AG10803 (cell line): ENCODE data around the gene ZKSCAN2.
A peak's percentile ranks its signal among the peaks of the same experiment; 100 is the strongest.

ENCODE experiments used
- DNase-seq: peaks from one replicate; pipeline ENCODE4 v3.0.0; 2010; ENCODE audit warnings: low read depth
- H3K4me3 ChIP-seq: 2 replicates; pipeline ENCODE4 v1.5.1; 2011; ENCODE audit warnings: mild to moderate bottlenecking, low read length, control low read depth
- CTCF ChIP-seq: conservative IDR thresholded peaks from 2 replicates; pipeline ENCODE4 v1.5.1; 2011; ENCODE audit warnings: mild to moderate bottlenecking, low read length, control low read depth, inconsistent platforms

Gene ZKSCAN2

DNA sequence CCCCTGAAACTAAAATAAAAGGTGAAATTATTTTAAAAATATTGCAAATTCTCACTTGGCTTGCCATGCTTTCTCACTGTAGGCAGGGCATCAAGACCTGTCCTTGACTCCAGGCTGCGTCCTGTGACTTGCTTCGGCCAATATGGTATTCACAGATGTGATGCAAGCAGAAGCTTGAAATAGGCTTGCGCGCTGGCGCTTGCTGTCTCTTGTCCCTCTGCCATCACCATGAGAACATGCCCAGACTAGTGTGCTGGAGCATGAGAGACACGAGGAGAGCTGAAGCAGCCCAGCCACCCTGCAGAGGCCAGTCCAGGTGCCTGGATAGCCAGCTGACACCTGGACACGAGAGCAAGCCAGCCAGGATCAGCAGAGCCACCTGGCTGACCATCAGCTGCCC lies 21.8 kb upstream of the ZKSCAN2 start:
- no peak for DNase-seq
- no peak for TF ChIP-seq CTCF
- no peak overlapping the region for H3K4me3 ChIP-seq

DNA sequence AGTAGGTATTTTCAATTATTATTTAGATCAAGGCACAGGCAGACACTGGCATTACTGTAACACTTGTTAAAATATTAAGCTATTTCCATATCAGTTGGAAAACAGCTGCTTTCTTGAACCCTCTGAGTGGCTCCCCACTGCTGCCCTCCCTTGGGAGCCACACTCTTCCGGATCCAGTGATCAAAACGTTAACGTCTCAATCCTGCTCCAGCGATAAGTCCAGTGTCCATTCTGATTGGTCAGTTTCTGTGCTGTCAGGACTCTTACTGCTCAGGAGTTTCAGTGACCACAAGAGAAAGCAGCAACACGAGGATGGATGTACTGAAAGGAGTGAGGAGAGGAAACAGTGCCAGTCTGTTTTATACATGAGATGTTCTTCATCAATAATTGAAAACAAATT lies 13.8 kb upstream of the ZKSCAN2 start:
- no peak for DNase-seq
- TF ChIP-seq CTCF, result no peak
- no peak overlapping the region for H3K4me3 ChIP-seq

DNA sequence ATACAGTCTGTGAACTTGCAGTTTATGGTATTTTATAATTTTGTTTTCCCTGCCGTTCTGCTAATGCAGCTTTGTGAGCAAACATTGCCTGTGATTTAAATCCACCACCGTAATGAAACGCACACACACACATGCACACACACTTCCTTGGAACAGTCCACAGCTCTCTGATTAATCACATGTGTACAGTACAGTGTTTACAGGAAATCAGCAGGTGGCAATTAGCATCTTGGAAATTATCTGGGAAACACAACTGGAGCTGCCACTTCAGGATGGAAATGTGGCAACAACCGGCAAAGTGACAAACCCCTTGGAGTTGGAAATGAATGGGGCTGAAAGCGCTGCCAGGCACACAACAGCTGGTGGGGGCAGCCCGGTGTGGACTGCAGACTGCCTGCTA lies 12.9 kb upstream of the ZKSCAN2 start:
- H3K4me3 ChIP-seq, result no peak overlapping the region
- DNase-seq, result peak; percentile 56
- TF ChIP-seq CTCF, result no peak

DNA sequence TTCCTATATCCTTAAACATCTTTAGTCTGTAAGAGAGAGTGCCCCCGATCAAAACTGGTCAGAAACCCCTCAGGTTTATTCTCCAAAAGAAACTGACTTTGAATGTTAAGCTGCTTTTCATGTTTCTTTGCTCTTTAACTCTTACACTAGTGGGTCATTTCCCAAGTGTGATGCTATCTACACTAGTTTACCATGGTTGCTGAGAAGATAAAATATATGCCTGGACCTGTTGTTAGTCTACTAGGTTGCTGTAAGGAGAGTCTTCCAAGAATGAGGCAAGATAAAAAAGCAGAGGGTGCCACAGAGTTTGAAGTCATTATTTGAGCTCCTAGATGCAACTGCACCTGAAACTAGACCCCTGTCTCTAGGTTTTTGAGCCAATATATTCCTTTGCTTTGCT lies 12.2 kb upstream of the ZKSCAN2 start:
- no peak overlapping the region for H3K4me3 ChIP-seq
- TF ChIP-seq CTCF, result no peak

GRCh38 chr16:25265968-25266367 lies 8.3 kb upstream of the ZKSCAN2 start:
- no peak for DNase-seq
- no peak overlapping the region for H3K4me3 ChIP-seq
- TF ChIP-seq CTCF, result no peak

More for the DNA sequence above, 12.2 kb upstream of the ZKSCAN2 start:
- no peak for DNase-seq

GRCh38 chr16:25264597-25264996 lies 7.0 kb upstream of the ZKSCAN2 start:
- no peak overlapping the region for H3K4me3 ChIP-seq
- no peak for TF ChIP-seq CTCF
- no peak for DNase-seq

DNA sequence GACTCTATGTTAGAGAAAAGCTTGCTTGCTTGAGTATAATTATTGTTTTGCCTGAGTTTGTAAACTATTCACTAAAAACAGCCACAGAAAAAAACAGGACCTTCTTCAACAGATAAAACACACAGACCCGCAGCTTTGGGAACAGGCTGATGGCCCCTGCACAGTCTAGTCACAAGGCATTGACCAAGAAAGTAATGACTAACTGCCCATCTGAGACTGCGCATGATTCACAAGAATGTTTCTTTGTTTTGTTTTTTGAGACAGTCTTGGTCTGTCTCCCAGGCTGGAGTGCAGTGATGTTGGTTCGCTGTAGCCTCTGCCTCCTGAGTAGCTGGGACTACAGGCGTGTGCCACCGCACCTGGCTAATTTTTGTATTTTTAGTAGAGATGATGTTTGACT lies 2.8 kb upstream of the ZKSCAN2 start:
- H3K4me3 ChIP-seq, result no peak overlapping the region
- DNase-seq, result no peak
- no peak for TF ChIP-seq CTCF
